GM19468 (cell line): ENCODE data around the gene INO80D.
A peak's percentile ranks its signal among the peaks of the same experiment; 100 is the strongest.
"Not testable (repeated sequence)": the region's sequence is repeated elsewhere in the genome, so short reads cannot be mapped to it uniquely, and the experiment has no call there.

Experiments
- ATAC-seq: cut with Tn5 transposase; IDR thresholded peaks from one replicate; pipeline ENCODE4 v1.9.1; 2021; ENCODE audit warnings: mild to moderate bottlenecking, moderate library complexity, moderate number of reproducible peaks; ENCODE audit not compliant: unreplicated experiment; ENCODE audit errors: extremely low read depth

INO80D gene

GRCh38 chr2:206085742-206086445 lies at the start of gene INO80D:
Gene INO80D (minus strand): TSS chr2:206086174. CDS start chr2:206063016, 23,158 bp downstream.
- peak; percentile 78 for ATAC-seq

GRCh38 chr2:206127656-206128055 lies 41.7 kb upstream of the INO80D start:
- ATAC-seq, result no peak

GRCh38 chr2:206125901-206126300 lies 39.9 kb upstream of the INO80D start:
- ATAC-seq, result no peak

- not testable (repeated sequence) for ATAC-seq
Observed at GRCh38 chr2:206122569-206122968, 36.6 kb upstream of the INO80D start.

- no peak for ATAC-seq
Observed at GRCh38 chr2:206116278-206116677, 30.3 kb upstream of the INO80D start.

GRCh38 chr2:206115026-206115578 lies 29.1 kb upstream of the INO80D start:
- no peak for ATAC-seq

- ATAC-seq, result no peak
Observed at GRCh38 chr2:206112846-206113547, 27.0 kb upstream of the INO80D start.

GRCh38 chr2:206112108-206112507 lies 26.1 kb upstream of the INO80D start:
- no peak for ATAC-seq

GRCh38 chr2:206108713-206109112 lies 22.7 kb upstream of the INO80D start:
- no peak for ATAC-seq

- no peak for ATAC-seq
Observed at GRCh38 chr2:206105541-206105940, 19.6 kb upstream of the INO80D start.

- no peak for ATAC-seq
Observed at GRCh38 chr2:206105038-206105437, 19.1 kb upstream of the INO80D start.

GRCh38 chr2:206098872-206099271 lies 12.9 kb upstream of the INO80D start:
- not testable (repeated sequence) for ATAC-seq

GRCh38 chr2:206098471-206098870 lies 12.5 kb upstream of the INO80D start:
- no peak for ATAC-seq

GRCh38 chr2:206096876-206097275 lies 10.9 kb upstream of the INO80D start:
- no peak for ATAC-seq

- no peak for ATAC-seq
Observed at GRCh38 chr2:206095536-206096332, 9.8 kb upstream of the INO80D start.

GRCh38 chr2:206092297-206092696 lies 6.3 kb upstream of the INO80D start:
- no peak for ATAC-seq

GRCh38 chr2:206088248-206088647 lies 2.3 kb upstream of the INO80D start:
- ATAC-seq, result no peak

- no peak for ATAC-seq
Observed at GRCh38 chr2:206086716-206087350, 859 bp upstream of the INO80D start.

GRCh38 chr2:206084870-206085741 lies 868 bp downstream of the INO80D start:
- ATAC-seq, result peak; percentile 7
